Iris pigment epithelial cell (primary cell): Measurements from ENCODE around the gene SLC22A23.
"Not testable (repeated sequence)": the region's sequence is repeated elsewhere in the genome, so short reads cannot be mapped to it uniquely, and the experiment has no call there.

Source experiments
- DNase-seq: peaks from one replicate; pipeline ENCODE4 v3.0.0-alpha.2; 2011; ENCODE audit warnings: low read depth

The SLC22A23 gene

GRCh38 chr6:3403238-3404173, 53.3 kb downstream of the SLC22A23 start:
- DNase-seq = no peak

GRCh38 chr6:3402310-3403237, 54.3 kb downstream of the SLC22A23 start:
- DNase-seq = no peak

- no peak for DNase-seq
These were observed 56.7 kb downstream of the SLC22A23 start for GRCh38 chr6:3400162-3400561.

GRCh38 chr6:3398755-3399696, 57.8 kb downstream of the SLC22A23 start:
- DNase-seq = no peak

GRCh38 chr6:3398165-3398562, 58.7 kb downstream of the SLC22A23 start:
- DNase-seq = no peak

- no peak for DNase-seq
These were observed 59.4 kb downstream of the SLC22A23 start for GRCh38 chr6:3397229-3398164.

- DNase-seq = no peak
These were observed 60.2 kb downstream of the SLC22A23 start for GRCh38 chr6:3396503-3397180.

GRCh38 chr6:3394671-3395070, 62.2 kb downstream of the SLC22A23 start:
- DNase-seq = no peak

GRCh38 chr6:3393836-3394202, 63.0 kb downstream of the SLC22A23 start:
- no peak for DNase-seq

GRCh38 chr6:3392930-3393835, 63.7 kb downstream of the SLC22A23 start:
- no peak for DNase-seq

- no peak for DNase-seq
These were observed 64.9 kb downstream of the SLC22A23 start for GRCh38 chr6:3391902-3392458.

- peak; percentile 97 for DNase-seq
These were observed 66.2 kb downstream of the SLC22A23 start for GRCh38 chr6:3390698-3391097.

- DNase-seq = no peak
These were observed 67.3 kb downstream of the SLC22A23 start for GRCh38 chr6:3389390-3390167.

- DNase-seq = no peak
These were observed 68.1 kb downstream of the SLC22A23 start for GRCh38 chr6:3388786-3389185.

GRCh38 chr6:3386374-3386857, 70.4 kb downstream of the SLC22A23 start:
- no peak for DNase-seq

- DNase-seq = no peak
These were observed 71.1 kb downstream of the SLC22A23 start for GRCh38 chr6:3385660-3386151.

- not testable (repeated sequence) for DNase-seq
These were observed 71.7 kb downstream of the SLC22A23 start for GRCh38 chr6:3385181-3385580.
